ENCODE measurements around the gene PSENEN. TPM values are rescaled to one million over a fixed set of nuclear protein-coding genes. Genes with fewer than 3 reads are reported as not detected.
A peak's percentile ranks its signal among the peaks of the same experiment; 100 is the strongest.

PSENEN gene
- total and polyA plus RNA-seq, 9 of the 15 experiments (the other 6 are each of a cell fraction or from before 2014, with no cell fraction given) = 34.5 to 299 (median 61.1) TPM

GRCh38 chr19:35745328-35746086, at the start of gene PSENEN, which contains the start of gene U2AF1L4 (continued):
- TF ChIP-seq MXI1 (IDR thresholded peaks at IDR 0.05; ENCODE audit: low read depth, low read length) (0 out of 2 replicates have a peak, but pooled peaks have one; percentile 51), DDX20 (tag; IDR thresholded peaks at IDR 0.05; ENCODE audit: low read depth) (no peak), HDAC6 (IDR thresholded peaks at IDR 0.05; ENCODE audit: low read depth, low read length) (no peak), PHF8 (IDR thresholded peaks at IDR 0.05; ENCODE audit: borderline replicate concordance, low read length) (peak; percentile 59; the same call in 1 of the 2 replicates), ELF1 (tag; IDR thresholded peaks at IDR 0.05) (peak; percentile 11; the same call in 1 of the 2 replicates), E2F3 (CRISPR knock-in tag; IDR thresholded peaks at IDR 0.05) (no peak), E2F4 (CRISPR knock-in tag; IDR thresholded peaks at IDR 0.05; ENCODE audit: low read depth) (no peak), ZNF586 (CRISPR knock-in tag; conservative IDR thresholded peaks at IDR 0.05) (no peak), NR0B1 (IDR thresholded peaks at IDR 0.05; ENCODE audit: partially characterized antibody) (no peak), SMARCB1 (IDR thresholded peaks at IDR 0.05; ENCODE audit: insufficient read length, low read depth) (no peak), ZNF695 (CRISPR knock-in tag; IDR thresholded peaks at IDR 0.05) (no peak), NCOA4 (IDR thresholded peaks at IDR 0.05; ENCODE audit: partially characterized antibody) (no peak), EWSR1 (IDR thresholded peaks at IDR 0.05; ENCODE audit: borderline replicate concordance, low read depth, partially characterized antibody) (no peak), ZNF79 (CRISPR knock-in tag; IDR thresholded peaks at IDR 0.05; ENCODE audit: low read depth) (no peak), ZNF3 (CRISPR knock-in tag; IDR thresholded peaks at IDR 0.05) (no peak), MBD2 (IDR thresholded peaks at IDR 0.05; ENCODE audit: borderline replicate concordance, low read depth) (peak; percentile 81), NRF1 (conservative IDR thresholded peaks at IDR 0.05 in 1 of 2, IDR thresholded peaks at IDR 0.05 in 1 of 2) (peak; percentile 99)
- TF ChIP-seq, protein P1, sequence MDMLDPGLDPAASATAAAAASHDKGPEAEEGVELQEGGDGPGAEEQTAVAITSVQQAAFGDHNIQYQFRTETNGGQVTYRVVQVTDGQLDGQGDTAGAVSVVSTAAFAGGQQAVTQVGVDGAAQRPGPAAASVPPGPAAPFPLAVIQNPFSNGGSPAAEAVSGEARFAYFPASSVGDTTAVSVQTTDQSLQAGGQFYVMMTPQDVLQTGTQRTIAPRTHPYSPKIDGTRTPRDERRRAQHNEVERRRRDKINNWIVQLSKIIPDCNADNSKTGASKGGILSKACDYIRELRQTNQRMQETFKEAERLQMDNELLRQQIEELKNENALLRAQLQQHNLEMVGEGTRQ (CRISPR knock-in tag; IDR thresholded peaks at IDR 0.05) = no peak
- TF ChIP-seq, protein P2, sequence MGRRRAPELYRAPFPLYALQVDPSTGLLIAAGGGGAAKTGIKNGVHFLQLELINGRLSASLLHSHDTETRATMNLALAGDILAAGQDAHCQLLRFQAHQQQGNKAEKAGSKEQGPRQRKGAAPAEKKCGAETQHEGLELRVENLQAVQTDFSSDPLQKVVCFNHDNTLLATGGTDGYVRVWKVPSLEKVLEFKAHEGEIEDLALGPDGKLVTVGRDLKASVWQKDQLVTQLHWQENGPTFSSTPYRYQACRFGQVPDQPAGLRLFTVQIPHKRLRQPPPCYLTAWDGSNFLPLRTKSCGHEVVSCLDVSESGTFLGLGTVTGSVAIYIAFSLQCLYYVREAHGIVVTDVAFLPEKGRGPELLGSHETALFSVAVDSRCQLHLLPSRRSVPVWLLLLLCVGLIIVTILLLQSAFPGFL (CRISPR knock-in tag; IDR thresholded peaks at IDR 0.05) = no peak
- TF ChIP-seq, protein P3, sequence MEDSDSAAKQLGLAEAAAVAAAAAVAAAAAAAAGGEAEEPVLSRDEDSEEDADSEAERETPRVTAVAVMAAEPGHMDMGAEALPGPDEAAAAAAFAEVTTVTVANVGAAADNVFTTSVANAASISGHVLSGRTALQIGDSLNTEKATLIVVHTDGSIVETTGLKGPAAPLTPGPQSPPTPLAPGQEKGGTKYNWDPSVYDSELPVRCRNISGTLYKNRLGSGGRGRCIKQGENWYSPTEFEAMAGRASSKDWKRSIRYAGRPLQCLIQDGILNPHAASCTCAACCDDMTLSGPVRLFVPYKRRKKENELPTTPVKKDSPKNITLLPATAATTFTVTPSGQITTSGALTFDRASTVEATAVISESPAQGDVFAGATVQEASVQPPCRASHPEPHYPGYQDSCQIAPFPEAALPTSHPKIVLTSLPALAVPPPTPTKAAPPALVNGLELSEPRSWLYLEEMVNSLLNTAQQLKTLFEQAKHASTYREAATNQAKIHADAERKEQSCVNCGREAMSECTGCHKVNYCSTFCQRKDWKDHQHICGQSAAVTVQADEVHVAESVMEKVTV (CRISPR knock-in tag; IDR thresholded peaks at IDR 0.05) = no peak
- TF ChIP-seq, protein P4, sequence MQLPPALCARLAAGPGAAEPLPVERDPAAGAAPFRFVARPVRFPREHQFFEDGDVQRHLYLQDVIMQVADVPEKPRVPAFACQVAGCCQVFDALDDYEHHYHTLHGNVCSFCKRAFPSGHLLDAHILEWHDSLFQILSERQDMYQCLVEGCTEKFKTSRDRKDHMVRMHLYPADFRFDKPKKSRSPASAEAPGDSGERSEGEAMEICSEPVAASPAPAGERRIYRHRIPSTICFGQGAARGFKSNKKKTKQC (CRISPR knock-in tag; IDR thresholded peaks at IDR 0.05) = no peak
